Colonic mucosa (tissue), 4 donors: ENCODE measurements around the gene BCLAF3. TPM values are rescaled to one million over a fixed set of nuclear protein-coding genes. Genes with fewer than 3 reads are reported as not detected.

Source experiments
- DNase-seq: peaks from one replicate; pipeline ENCODE4 v3.0.0-alpha.2; 2020
- H3K27ac ChIP-seq: fragments of 200-600 bp; one replicate; pipeline ENCODE4 v1.8.0; 2021
- H3K27me3 ChIP-seq: fragments of 200-600 bp; one replicate; pipeline ENCODE4 v1.8.0; 2021
- H3K36me3 ChIP-seq: fragments of 200-600 bp; one replicate; pipeline ENCODE4 v1.8.0; 2021
- H3K4me1 ChIP-seq: fragments of 200-600 bp; one replicate; pipeline ENCODE4 v1.8.0; 2021; ENCODE audit warnings: mild to moderate bottlenecking
- H3K4me3 ChIP-seq: fragments of 200-600 bp; one replicate; pipeline ENCODE4 v1.8.0; 2021
- H3K9ac ChIP-seq, 2 donors: one replicate each; pipeline ENCODE4 v1.7.0; 2013; ENCODE audit warnings: control low read depth in 2 of 2, low read depth in 2 of 2, low read length in 2 of 2
- H3K9me3 ChIP-seq: fragments of 200-600 bp; one replicate; pipeline ENCODE4 v1.8.0; 2021
- intact Hi-C: fragments of 100-400 bp; cut with DNase I; formaldehyde crosslinking; loops from one replicate; pipeline ENCODE4 v1.14.1; 2022
- total RNA-seq, 2 donors: library from RNA; stranded (reverse); fragmentation: NEBNext Ultra II Directional in 1 of 2; extraction: Animal tissue kit (Norgen Biotek cat#: 25700) in 1 of 2; gene quantifications; one replicate each; pipeline ENCODE4 v1.2.1, GENCODE V29; 2021
- TF ChIP-seq, protein P1 (sequence below): fragments of 200-600 bp; IDR thresholded peaks from one replicate; pipeline ENCODE4 v1.8.0; 2022; ENCODE audit warnings: antibody characterized with exemption, mild to moderate bottlenecking
- donor health status: healthy.
- donor health status: DM: no; HTN: no; CAD: no.
- donor health status: DM: no; HTN: no; CAD: no.

BCLAF3 gene
- total RNA-seq, 2 donors from 2014 or later = 11.0 to 14.9 TPM

DNA sequence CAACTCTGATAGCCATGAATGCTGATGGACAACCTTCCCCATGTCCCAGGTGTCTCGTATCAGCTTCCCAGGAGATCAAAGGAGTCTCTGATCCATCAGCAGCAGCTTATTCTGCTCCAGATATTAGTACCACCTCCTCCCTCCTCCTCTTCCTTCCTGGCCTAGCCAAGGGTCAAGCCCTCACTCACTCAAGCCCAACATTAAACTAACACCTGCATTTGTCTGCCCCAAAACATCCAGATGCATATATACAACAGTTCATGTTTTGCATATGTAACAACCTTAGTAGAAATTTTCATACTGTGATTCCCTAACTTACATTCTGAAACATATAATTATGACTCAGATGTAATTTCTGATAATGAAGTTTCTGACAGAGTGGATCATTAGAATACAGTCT, 29.9 kb downstream of the BCLAF3 start:
- no peaks in the 10 kb centered on the region for H3K27me3 ChIP-seq
- TF ChIP-seq, protein P1, sequence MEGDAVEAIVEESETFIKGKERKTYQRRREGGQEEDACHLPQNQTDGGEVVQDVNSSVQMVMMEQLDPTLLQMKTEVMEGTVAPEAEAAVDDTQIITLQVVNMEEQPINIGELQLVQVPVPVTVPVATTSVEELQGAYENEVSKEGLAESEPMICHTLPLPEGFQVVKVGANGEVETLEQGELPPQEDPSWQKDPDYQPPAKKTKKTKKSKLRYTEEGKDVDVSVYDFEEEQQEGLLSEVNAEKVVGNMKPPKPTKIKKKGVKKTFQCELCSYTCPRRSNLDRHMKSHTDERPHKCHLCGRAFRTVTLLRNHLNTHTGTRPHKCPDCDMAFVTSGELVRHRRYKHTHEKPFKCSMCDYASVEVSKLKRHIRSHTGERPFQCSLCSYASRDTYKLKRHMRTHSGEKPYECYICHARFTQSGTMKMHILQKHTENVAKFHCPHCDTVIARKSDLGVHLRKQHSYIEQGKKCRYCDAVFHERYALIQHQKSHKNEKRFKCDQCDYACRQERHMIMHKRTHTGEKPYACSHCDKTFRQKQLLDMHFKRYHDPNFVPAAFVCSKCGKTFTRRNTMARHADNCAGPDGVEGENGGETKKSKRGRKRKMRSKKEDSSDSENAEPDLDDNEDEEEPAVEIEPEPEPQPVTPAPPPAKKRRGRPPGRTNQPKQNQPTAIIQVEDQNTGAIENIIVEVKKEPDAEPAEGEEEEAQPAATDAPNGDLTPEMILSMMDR = no peak
- intact Hi-C loops = no loop called here

DNA sequence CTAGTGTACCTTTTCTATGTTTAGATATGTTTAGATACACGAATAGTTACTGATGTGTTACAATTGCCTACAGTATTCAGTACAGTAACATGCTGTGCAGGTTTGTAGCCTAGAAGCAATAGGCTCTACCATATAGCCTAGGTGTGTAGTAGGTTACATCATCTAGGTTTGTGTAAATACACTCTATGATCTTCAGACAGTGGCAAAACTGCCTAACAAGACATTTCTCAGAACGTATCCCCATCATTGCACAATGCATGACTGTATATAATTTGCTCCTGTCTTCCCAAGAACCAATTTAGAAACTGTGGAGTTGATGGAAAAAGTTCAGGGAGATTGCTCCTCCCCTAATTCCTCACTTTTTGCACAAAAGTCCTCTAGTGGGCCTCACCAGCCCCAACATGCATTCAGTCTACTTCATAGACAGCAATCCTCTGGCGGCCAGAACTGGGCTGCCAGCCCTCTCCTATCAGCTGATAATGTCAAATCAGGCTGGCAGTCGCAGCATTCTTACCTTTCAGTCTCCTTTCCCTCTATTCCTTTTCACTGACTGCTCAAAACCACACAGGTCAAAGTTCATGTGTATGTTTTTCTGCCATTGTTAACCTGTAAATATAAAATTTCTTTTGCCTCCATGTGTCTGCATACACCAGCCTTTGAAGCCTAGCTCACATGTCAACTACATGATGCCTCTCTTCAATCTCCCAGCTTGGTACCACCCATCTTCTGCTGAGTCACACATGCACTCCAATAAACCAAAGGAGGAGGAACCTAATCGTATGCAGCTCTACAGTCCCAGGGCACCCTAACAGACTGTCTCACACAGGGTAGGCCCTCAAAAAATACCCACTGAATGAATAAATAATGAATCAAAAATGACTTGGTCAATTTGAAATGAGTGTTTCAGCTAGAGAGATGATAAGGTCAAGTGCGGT, 32.0 kb downstream of the BCLAF3 start:
- H3K9me3 ChIP-seq = no peaks in the 10 kb centered on the region
- DNase-seq = no peak
- H3K4me1 ChIP-seq = no peaks in the 10 kb centered on the region
- H3K36me3 ChIP-seq = no peaks in the 10 kb centered on the region
- TF ChIP-seq, protein P1 = no peak
- no peak overlapping the region for H3K27ac ChIP-seq
- no peaks in the 10 kb centered on the region for H3K27me3 ChIP-seq
- intact Hi-C loops = no loop called here
- no peak overlapping the region for H3K4me3 ChIP-seq
- H3K9ac ChIP-seq = no peak overlapping the region

More for the DNA sequence above, 29.9 kb downstream of the BCLAF3 start:
- no peak for DNase-seq
- Histone ChIP-seq H3K36me3 (peaks cover 5% of the 10 kb centered on the region), H3K4me1 (no peaks in the 10 kb centered on the region), H3K9ac (no peak overlapping the region), H3K27ac (no peak overlapping the region), H3K4me3 (no peak overlapping the region), H3K9me3 (no peaks in the 10 kb centered on the region)

DNA sequence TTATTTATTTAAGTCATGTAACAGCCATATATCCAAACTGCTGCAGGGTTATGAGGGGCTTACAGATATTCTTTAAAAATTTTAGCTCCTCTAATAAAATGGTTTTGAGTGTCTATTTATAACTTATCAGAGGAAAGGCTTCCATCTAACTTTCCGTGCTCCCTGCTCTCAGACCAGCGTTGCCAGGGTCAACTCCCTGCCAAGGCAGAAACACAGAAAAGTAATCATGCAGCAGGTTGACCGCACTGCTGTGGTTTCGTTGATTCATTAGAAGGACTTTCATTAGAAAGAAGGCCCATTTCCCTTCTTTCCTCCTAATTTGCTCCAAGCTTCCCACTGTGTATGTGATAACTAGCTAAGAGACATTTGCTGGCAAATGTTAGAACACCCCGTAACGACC, 33.9 kb downstream of the BCLAF3 start:
- no peaks in the 10 kb centered on the region for H3K9me3 ChIP-seq
- TF ChIP-seq, protein P1 = no peak
- intact Hi-C loops = no loop called here
- no peaks in the 10 kb centered on the region for H3K27me3 ChIP-seq
- DNase-seq = no peak
- no peaks in the 10 kb centered on the region for H3K4me1 ChIP-seq
- H3K4me3 ChIP-seq = no peak overlapping the region
- no peak overlapping the region for H3K27ac ChIP-seq
- H3K9ac ChIP-seq = no peak overlapping the region
- no peaks in the 10 kb centered on the region for H3K36me3 ChIP-seq

DNA sequence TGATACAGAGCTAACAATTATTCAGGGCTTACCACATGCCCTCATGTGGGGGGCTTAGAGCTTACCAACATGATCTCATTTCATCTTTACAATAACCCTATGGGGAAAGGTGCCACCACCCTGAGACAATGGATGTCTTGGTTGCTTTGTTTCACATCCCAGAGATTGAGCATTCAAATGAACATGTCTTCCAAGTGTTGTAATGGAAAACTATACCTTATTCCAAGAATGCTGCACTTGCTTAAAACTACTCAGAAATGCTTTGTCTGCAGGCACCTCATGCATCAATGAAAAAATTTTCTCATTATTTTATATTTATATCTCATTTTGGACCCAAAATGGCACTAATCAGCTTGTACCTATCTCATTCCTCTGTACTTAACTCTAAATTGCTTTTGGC, 34.6 kb downstream of the BCLAF3 start:
- no peak for DNase-seq
- no peak overlapping the region for H3K9ac ChIP-seq
- H3K36me3 ChIP-seq = no peaks in the 10 kb centered on the region
- TF ChIP-seq, protein P1 = no peak
- intact Hi-C loops = no loop called here
- no peaks in the 10 kb centered on the region for H3K4me1 ChIP-seq
- no peak overlapping the region for H3K4me3 ChIP-seq
- no peaks in the 10 kb centered on the region for H3K9me3 ChIP-seq
- no peak overlapping the region for H3K27ac ChIP-seq
- no peaks in the 10 kb centered on the region for H3K27me3 ChIP-seq

DNA sequence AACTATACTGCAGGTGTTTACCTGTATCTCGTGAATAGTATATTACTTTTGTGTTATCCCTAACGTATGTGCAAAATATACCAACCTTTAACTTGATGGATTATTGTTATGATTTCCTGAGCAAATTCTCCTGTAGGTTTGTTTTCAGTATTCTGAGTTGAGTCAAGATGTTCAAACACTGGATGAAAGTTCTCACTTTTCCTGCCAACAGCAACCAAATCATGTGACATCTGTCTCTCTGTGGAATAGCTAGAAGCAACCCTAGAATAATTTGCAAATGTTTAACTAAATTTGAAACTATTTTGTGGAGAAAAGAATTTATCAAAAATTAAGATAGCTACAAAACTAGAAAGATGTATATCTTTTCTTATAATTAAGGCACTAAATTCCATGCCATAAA, 35.6 kb downstream of the BCLAF3 start:
- Histone ChIP-seq H3K9ac (no peak overlapping the region), H3K36me3 (no peaks in the 10 kb centered on the region), H3K27ac (no peak overlapping the region), H3K4me3 (no peak overlapping the region), H3K9me3 (no peaks in the 10 kb centered on the region), H3K27me3 (no peaks in the 10 kb centered on the region), H3K4me1 (no peaks in the 10 kb centered on the region)
- intact Hi-C loops = no loop called here
- no peak for DNase-seq
- TF ChIP-seq, protein P1 = no peak
